VCaP (cell line): ENCODE measurements around the gene PLEK.

Source experiments
- H3K27ac ChIP-seq: fragments of 450-650 bp; 2 replicates; pipeline ENCODE4 v1.5.1; 2017
- CTCF ChIP-seq: fragments of 450-650 bp; conservative IDR thresholded peaks from 2 replicates; pipeline ENCODE4 v1.5.1; 2017; ENCODE audit warnings: mild to moderate bottlenecking, moderate library complexity

Gene PLEK

GRCh38 chr2:68417926-68418325 lies 52.8 kb downstream of the PLEK start:
- no peak overlapping the region for H3K27ac ChIP-seq
- TF ChIP-seq CTCF, result no peak

GRCh38 chr2:68418419-68418818 lies 53.3 kb downstream of the PLEK start:
- TF ChIP-seq CTCF, result no peak
- H3K27ac ChIP-seq, result no peak overlapping the region

GRCh38 chr2:68418855-68419254 lies 53.8 kb downstream of the PLEK start:
- TF ChIP-seq CTCF, result no peak
- no peak overlapping the region for H3K27ac ChIP-seq

- no peak for TF ChIP-seq CTCF
- H3K27ac ChIP-seq, result no peak overlapping the region
These were observed 55.3 kb downstream of the PLEK start for GRCh38 chr2:68420254-68420910.

- H3K27ac ChIP-seq, result no peak overlapping the region
- TF ChIP-seq CTCF, result no peak
These were observed 59.0 kb downstream of the PLEK start for GRCh38 chr2:68423966-68424650.

GRCh38 chr2:68425503-68425902 lies 60.4 kb downstream of the PLEK start:
- H3K27ac ChIP-seq, result no peak overlapping the region

GRCh38 chr2:68426446-68426845 lies 61.4 kb downstream of the PLEK start:
- no peak overlapping the region for H3K27ac ChIP-seq
- TF ChIP-seq CTCF, result no peak

More at GRCh38 chr2:68425503-68425902, 60.4 kb downstream of the PLEK start:
- no peak for TF ChIP-seq CTCF
